ENCODE results near the gene CBX5. TPM values are rescaled to one million over a fixed set of nuclear protein-coding genes. Genes with fewer than 3 reads are reported as not detected.
"Not testable (repeated sequence)": the region's sequence is repeated elsewhere in the genome, so short reads cannot be mapped to it uniquely, and the experiment has no call there.

Gene CBX5
- total and polyA plus RNA-seq, 12 donors, result 13.4 to 53.5 (median 49.1) TPM

DNA sequence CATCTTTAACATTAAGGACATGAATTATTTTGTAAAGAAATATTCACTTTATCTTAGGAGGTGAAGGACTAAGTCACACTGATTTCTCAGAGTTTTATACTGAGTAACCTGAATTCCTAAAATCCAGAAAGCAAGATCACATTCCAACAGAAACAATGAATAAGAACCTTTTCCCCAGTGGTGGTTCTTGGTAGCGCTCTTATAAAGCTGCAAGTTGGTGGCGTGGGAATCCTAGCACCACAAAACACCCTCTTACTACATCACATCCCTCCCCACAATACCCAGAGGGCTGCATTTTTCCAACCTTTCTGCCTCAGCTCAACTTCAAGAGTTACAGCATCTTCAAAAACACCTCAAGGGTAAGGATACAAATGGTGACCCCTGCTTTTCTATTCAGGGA, 47.1 kb downstream of the CBX5 start:
- ATAC-seq (no peak), DNase-seq (no peak)
- no peak overlapping the region for H3K4me3 ChIP-seq
- WGBS, 2 donors, result 98 to 99% methylated on average over 2 of the region's 2 CpGs
- no peaks in the 10 kb centered on the region for H3K27me3 ChIP-seq
- H3K27ac ChIP-seq, result no peak overlapping the region
- H3K4me1 ChIP-seq, result peaks cover 0 to 36% (median 21%) of the 10 kb centered on the region in 9 donors
- peaks cover 0 to 32% (median 0%) of the 10 kb centered on the region in 9 donors for H3K36me3 ChIP-seq
- no peaks in the 10 kb centered on the region for H3K9me3 ChIP-seq
- TF ChIP-seq, protein P1, sequence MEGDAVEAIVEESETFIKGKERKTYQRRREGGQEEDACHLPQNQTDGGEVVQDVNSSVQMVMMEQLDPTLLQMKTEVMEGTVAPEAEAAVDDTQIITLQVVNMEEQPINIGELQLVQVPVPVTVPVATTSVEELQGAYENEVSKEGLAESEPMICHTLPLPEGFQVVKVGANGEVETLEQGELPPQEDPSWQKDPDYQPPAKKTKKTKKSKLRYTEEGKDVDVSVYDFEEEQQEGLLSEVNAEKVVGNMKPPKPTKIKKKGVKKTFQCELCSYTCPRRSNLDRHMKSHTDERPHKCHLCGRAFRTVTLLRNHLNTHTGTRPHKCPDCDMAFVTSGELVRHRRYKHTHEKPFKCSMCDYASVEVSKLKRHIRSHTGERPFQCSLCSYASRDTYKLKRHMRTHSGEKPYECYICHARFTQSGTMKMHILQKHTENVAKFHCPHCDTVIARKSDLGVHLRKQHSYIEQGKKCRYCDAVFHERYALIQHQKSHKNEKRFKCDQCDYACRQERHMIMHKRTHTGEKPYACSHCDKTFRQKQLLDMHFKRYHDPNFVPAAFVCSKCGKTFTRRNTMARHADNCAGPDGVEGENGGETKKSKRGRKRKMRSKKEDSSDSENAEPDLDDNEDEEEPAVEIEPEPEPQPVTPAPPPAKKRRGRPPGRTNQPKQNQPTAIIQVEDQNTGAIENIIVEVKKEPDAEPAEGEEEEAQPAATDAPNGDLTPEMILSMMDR (IDR thresholded peaks at IDR 0.05), result no peak
- intact Hi-C loops (cut with DNase I), result no loop called here

GRCh38 chr12:54231269-54231668, 48.7 kb downstream of the CBX5 start:
- H3K27me3 ChIP-seq; intact Hi-C loops (cut with DNase I); H3K4me3 ChIP-seq; ATAC-seq; DNase-seq; H3K9me3 ChIP-seq: not testable (repeated sequence)
- H3K4me1 ChIP-seq, result peaks cover 0 to 45% (median 25%) of the 10 kb centered on the region in 9 donors
- H3K36me3 ChIP-seq, result peaks cover 0 to 18% (median 0%) of the 10 kb centered on the region in 9 donors
- peak overlapping the region in 1 of 10 donors; percentile 51 for H3K27ac ChIP-seq
- WGBS, 2 donors, result 83 to 88% methylated on average over 3 of the region's 3 CpGs

DNA sequence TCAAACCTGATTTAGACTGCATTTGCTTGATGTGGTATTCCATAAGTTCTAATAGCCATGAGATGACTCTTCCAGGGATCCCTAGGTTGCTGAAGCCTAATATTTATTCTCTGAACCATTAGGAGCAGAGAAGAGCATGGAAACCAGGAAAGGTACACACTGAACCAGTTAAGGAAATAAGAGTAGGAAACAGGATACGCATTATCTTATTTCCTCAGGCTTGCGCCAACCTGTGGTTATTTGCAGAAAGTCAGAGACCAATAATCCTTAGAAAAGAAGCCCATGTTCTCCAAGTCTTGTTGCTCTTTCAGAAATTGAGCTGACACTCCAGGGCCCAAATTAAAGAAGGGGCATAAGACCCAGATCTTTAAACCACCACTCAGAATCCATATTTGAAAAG, 49.4 kb downstream of the CBX5 start:
- ATAC-seq, result peak in 1 of 8 donors; percentile 22
- no peak for DNase-seq
- 71 to 78% methylated on average over 2 of the region's 2 CpGs for WGBS, 2 donors
- Histone ChIP-seq H3K4me1 (peaks cover 0 to 45% (median 25%) of the 10 kb centered on the region in 9 donors), H3K27me3 (no peaks in the 10 kb centered on the region), H3K27ac (peak overlapping the region in 5 of 10 donors; percentile 35 to 71 (median 51)), H3K9me3 (no peaks in the 10 kb centered on the region), H3K36me3 (peaks cover 0 to 13% (median 0%) of the 10 kb centered on the region in 9 donors), H3K4me3 (no peak overlapping the region)
- intact Hi-C loops (cut with DNase I), result no loop called here
- TF ChIP-seq, protein P1 (IDR thresholded peaks at IDR 0.05), result no peak

- Histone ChIP-seq H3K4me3 (no peak overlapping the region), H3K27ac (peak overlapping the region in 8 of 10 donors; percentile 35 to 71 (median 48)), H3K27me3 (no peaks in the 10 kb centered on the region), H3K9me3 (no peaks in the 10 kb centered on the region), H3K36me3 (peaks cover 0 to 8% (median 0%) of the 10 kb centered on the region in 9 donors), H3K4me1 (peaks cover 0 to 45% (median 25%) of the 10 kb centered on the region in 9 donors)
- DNase-seq, result no peak
- TF ChIP-seq, protein P1 (IDR thresholded peaks at IDR 0.05), result no peak
- 69 to 82% methylated on average over 4 of the region's 4 CpGs for WGBS, 2 donors
- ATAC-seq, result peak; percentile 67 to 92 (median 80)
- intact Hi-C loops (cut with DNase I), result loop anchor here in 4 of 10 donors (10.0 kb wide), 3 partner anchors 55 to 135 kb away; partner anchors contain the start of genes GPR84 (in 2 of the 4), CBX5 (in 1 of the 4), COPZ1 (in 1 of the 4) and HNRNPA1 (in 1 of the 4)
Observed at GRCh38 chr12:54229624-54230212, 50.2 kb downstream of the CBX5 start.

DNA sequence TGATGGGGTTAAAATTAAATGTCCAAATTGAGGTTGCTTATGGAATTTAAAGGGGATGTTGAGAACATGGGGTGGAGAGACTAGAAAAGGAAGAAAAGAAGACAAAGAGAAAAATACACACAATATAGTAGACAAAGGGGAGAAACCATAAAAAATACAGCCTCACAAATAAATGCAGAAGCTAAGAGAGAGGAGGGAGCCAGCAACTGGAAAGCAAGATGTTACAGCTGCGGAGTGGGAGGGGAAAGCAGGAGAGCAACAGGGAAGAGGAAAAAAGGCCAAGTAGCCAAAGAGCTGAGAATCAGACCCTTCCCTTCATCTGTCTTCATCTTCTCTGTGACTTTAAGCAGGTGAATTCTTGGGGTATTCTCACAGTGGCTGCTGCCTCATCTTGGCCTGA, 51.5 kb downstream of the CBX5 start:
- H3K27me3 ChIP-seq, result no peaks in the 10 kb centered on the region
- H3K4me1 ChIP-seq, result peaks cover 0 to 45% (median 25%) of the 10 kb centered on the region in 9 donors
- 75 to 76% methylated on average over 1 of the region's 1 CpG for WGBS, 2 donors
- peaks cover 0 to 8% (median 0%) of the 10 kb centered on the region in 9 donors for H3K36me3 ChIP-seq
- TF ChIP-seq, protein P1 (IDR thresholded peaks at IDR 0.05), result no peak
- no peak overlapping the region for H3K4me3 ChIP-seq
- H3K27ac ChIP-seq, result peak overlapping the region in 7 of 10 donors; percentile 20 to 71 (median 48)
- no peak for DNase-seq
- ATAC-seq, result peak in 2 of 8 donors; percentile 48 to 52
- intact Hi-C loops (cut with DNase I), result loop anchor here in 4 of 10 donors (10.0 kb wide), 3 partner anchors 56 to 136 kb away; partner anchors contain the start of genes GPR84 (in 2 of the 4), CBX5 (in 1 of the 4), COPZ1 (in 1 of the 4) and HNRNPA1 (in 1 of the 4)
- H3K9me3 ChIP-seq, result no peaks in the 10 kb centered on the region

DNA sequence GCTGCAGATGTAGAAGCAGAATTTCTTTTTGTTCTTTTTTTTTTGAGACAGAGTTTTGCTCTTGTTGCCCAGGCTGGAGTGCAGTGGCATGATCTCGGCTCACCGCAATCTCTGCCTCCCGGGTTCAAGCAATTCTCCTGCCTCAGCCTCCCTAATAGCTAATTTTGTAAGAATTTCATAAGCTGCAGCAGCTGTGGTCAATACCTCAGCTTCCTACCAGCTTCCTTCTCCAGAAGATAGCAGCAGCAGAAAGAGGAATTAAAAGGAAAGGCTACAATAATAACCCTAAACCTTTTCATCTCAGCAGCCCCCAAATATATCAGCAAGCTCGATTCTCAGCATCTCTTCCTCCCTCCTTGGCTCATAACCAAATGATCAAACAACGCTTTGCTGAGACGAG, 52.0 kb downstream of the CBX5 start:
- not testable (repeated sequence) for H3K36me3 ChIP-seq, ATAC-seq, DNase-seq, H3K4me3 ChIP-seq, H3K27me3 ChIP-seq, H3K9me3 ChIP-seq
- intact Hi-C loops (cut with DNase I), result loop anchor here in 4 of 10 donors (10.0 kb wide), 3 partner anchors 57 to 137 kb away; partner anchors contain the start of genes GPR84 (in 2 of the 4), CBX5 (in 1 of the 4), COPZ1 (in 1 of the 4) and HNRNPA1 (in 1 of the 4)
- 55 to 61% methylated on average over 6 of the region's 6 CpGs for WGBS, 2 donors
- H3K4me1 ChIP-seq, result peaks cover 0 to 45% (median 25%) of the 10 kb centered on the region in 9 donors
- H3K27ac ChIP-seq, result peak overlapping the region in 1 of 10 donors; percentile 71

Measured in heart right ventricle (tissue), 16 donors.